Endothelial cell (in vitro differentiated cells): ENCODE results near the gene SLC7A7. TPM values are rescaled to one million over a fixed set of nuclear protein-coding genes. Genes with fewer than 3 reads are reported as not detected.
A peak's percentile ranks its signal among the peaks of the same experiment; 100 is the strongest.
"Not testable (repeated sequence)": the region's sequence is repeated elsewhere in the genome, so short reads cannot be mapped to it uniquely, and the experiment has no call there.

Experiments used
- DNase-seq: peaks from one replicate; pipeline ENCODE4 v3.0.0; 2021; ENCODE audit warnings: low spot score
- H3K27ac Mint-ChIP-seq: one replicate; pipeline ENCODE4 v1.8.0; 2021; ENCODE audit warnings: mixed read lengths, inconsistent platforms; ENCODE audit not compliant: unreplicated experiment
- H3K27me3 Mint-ChIP-seq: one replicate; pipeline ENCODE4 v1.8.0; 2021; ENCODE audit warnings: mild to moderate bottlenecking, moderate library complexity, mixed read lengths, inconsistent platforms; ENCODE audit not compliant: unreplicated experiment
- H3K36me3 Mint-ChIP-seq: one replicate; pipeline ENCODE4 v1.8.0; 2021; ENCODE audit warnings: mild to moderate bottlenecking, low read depth, mixed read lengths, inconsistent platforms; ENCODE audit not compliant: unreplicated experiment
- H3K4me1 Mint-ChIP-seq: one replicate; pipeline ENCODE4 v1.8.0; 2021; ENCODE audit warnings: mild to moderate bottlenecking, mixed read lengths, inconsistent platforms; ENCODE audit not compliant: unreplicated experiment
- H3K4me3 Mint-ChIP-seq: one replicate; pipeline ENCODE4 v1.8.0; 2021; ENCODE audit warnings: mild to moderate bottlenecking, mixed read lengths, inconsistent platforms; ENCODE audit not compliant: unreplicated experiment
- H3K9me3 Mint-ChIP-seq: one replicate; pipeline ENCODE4 v1.8.0; 2021; ENCODE audit warnings: mixed read lengths, inconsistent platforms; ENCODE audit not compliant: unreplicated experiment
- CTCF ChIP-seq: fragments of 200-600 bp; sonication (generic); IDR thresholded peaks from one replicate; pipeline ENCODE4 v1.5.0; 2021; ENCODE audit warnings: antibody characterized with exemption; ENCODE audit not compliant: unreplicated experiment
- total RNA-seq: library from RNA; stranded (reverse); fragmentation: NEBNext Ultra II Directional; extraction: Animal tissue kit (Norgen Biotek cat#: 25700); gene quantifications from one replicate; pipeline ENCODE4 v1.2.1, GENCODE V29; 2021; ENCODE audit not compliant: unreplicated experiment

The SLC7A7 gene
- total RNA-seq, 1 donor from 2014 or later, result 15.0 TPM

- H3K27me3 Mint-ChIP-seq, result peaks cover 3% of the 10 kb centered on the region
- DNase-seq, result no peak
- no peak for TF ChIP-seq CTCF
- H3K27ac Mint-ChIP-seq, result peak overlapping the region; percentile 97
- H3K9me3 Mint-ChIP-seq, result peaks cover 5% of the 10 kb centered on the region
- peaks cover 4% of the 10 kb centered on the region for H3K36me3 Mint-ChIP-seq
- peaks cover 25% of the 10 kb centered on the region for H3K4me1 Mint-ChIP-seq
- H3K4me3 Mint-ChIP-seq, result no peak overlapping the region
Observed at GRCh38 chr14:22740020-22740419, 75.2 kb downstream of the SLC7A7 start.

- peak overlapping the region; percentile 97 for H3K27ac Mint-ChIP-seq
- peaks cover 3% of the 10 kb centered on the region for H3K27me3 Mint-ChIP-seq
- H3K9me3 Mint-ChIP-seq, result peaks cover 5% of the 10 kb centered on the region
- DNase-seq, result no peak
- H3K36me3 Mint-ChIP-seq, result peaks cover 4% of the 10 kb centered on the region
- no peak overlapping the region for H3K4me3 Mint-ChIP-seq
- no peak for TF ChIP-seq CTCF
- peaks cover 25% of the 10 kb centered on the region for H3K4me1 Mint-ChIP-seq
Observed at GRCh38 chr14:22739423-22739822, 75.8 kb downstream of the SLC7A7 start.

GRCh38 chr14:22737052-22737451, 78.2 kb downstream of the SLC7A7 start:
- Mint-ChIP-seq H3K27me3 (peaks cover 4% of the 10 kb centered on the region), H3K4me1 (peaks cover 21% of the 10 kb centered on the region), H3K36me3 (peaks cover 4% of the 10 kb centered on the region), H3K4me3 (no peak overlapping the region), H3K9me3 (peaks cover under 1% of the 10 kb centered on the region), H3K27ac (peak overlapping the region; percentile 57)
- no peak for TF ChIP-seq CTCF
- DNase-seq, result no peak

DNA sequence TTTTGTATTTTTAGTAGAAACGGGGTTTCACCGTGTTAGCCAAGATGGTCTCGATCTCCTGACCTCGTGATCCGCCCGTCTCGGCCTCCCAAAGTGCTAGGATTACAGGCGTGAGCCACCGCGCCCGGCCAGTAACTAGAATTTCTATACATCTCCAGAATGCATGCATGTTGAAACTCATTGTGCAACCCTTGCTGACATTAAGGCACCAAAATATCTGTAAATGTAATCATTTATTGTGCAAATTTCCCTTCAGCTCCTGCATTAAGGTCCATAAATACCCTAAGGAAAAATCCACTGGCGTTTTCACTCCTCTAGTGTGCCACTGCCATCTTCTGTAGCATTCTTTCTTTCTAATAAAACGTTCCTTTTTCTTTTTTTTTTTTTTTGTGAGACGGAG, 78.9 kb downstream of the SLC7A7 start:
- not testable (repeated sequence) for H3K27ac Mint-ChIP-seq, H3K27me3 Mint-ChIP-seq, H3K9me3 Mint-ChIP-seq

GRCh38 chr14:22735096-22735495, 80.1 kb downstream of the SLC7A7 start:
- no peak for DNase-seq
- Mint-ChIP-seq H3K4me3 (no peak overlapping the region), H3K27me3 (peaks cover 2% of the 10 kb centered on the region), H3K9me3 (no peaks in the 10 kb centered on the region), H3K27ac (no peak overlapping the region), H3K36me3 (no peaks in the 10 kb centered on the region), H3K4me1 (peaks cover 17% of the 10 kb centered on the region)
- no peak for TF ChIP-seq CTCF

More for the DNA sequence above, 78.9 kb downstream of the SLC7A7 start:
- not testable (repeated sequence) for DNase-seq, H3K4me3 Mint-ChIP-seq, H3K36me3 Mint-ChIP-seq
- H3K4me1 Mint-ChIP-seq, result peaks cover 21% of the 10 kb centered on the region
